Measurements from ENCODE around the gene GAMT.

Gene GAMT

DNA sequence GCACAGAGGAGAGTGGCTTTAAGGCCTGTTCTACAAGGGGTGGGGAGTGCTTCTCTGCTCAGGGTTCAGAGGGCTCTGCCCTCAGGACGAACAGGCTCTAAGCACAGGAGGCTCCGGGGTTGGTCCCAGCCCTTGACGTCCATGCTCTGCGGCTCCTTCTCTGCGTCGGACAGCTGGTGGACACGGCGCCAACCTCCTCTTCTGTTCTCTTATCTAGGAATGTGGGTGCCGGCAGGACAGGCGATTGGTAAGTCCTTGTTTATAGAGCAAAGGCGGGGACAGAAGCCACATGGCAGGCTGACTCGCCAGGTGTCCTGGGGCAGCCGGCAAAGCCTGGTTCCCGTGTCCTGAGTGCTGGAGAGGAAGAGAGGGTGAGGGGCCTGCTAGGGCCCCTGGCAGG lies 28.4 kb upstream of the GAMT start:
- Histone ChIP-seq H3K27me3 (ENCODE audit: control insufficient read depth, insufficient read depth, low read length) (no peaks in the 10 kb centered on the region), H3K36me3 (ENCODE audit: control insufficient read depth, insufficient read depth, low read length) (peaks cover 39% of the 10 kb centered on the region)

DNA sequence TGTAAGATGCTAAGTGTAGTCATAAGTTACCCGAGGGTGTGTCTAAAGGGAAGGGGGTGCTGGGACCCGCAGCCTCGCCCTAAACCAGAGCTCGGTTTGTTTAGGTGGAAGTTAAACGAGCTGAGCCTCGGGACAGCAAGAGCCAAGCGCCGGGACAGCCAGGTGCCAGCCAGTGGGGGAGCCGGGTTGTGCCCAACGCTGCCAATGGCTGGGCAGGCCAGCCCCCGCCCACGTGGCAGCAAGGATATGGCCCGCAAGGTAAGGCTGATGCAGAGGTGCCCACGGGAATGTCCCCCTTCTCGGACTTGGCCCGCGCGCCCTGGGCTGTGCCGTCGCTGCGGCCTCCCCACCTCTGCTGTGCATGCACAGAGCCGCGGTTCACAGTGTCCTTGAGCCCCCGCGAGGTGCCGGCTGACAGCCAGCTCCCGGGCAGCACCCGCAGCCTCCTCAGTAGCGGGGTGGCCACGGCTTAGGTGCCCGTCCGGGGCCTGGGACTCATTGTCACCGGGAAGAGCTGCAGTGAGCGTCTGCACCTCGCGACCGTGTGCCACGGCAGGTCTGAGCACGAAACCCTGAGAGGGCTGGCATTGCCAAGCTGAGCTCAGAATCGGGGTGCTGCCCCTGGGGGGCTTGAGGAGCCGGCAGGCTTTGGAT lies 27.5 kb upstream of the GAMT start:
- Histone ChIP-seq H3K4me1 (ENCODE audit: control insufficient read depth, insufficient read depth, low read length) (no peaks in the 10 kb centered on the region), H3K27ac (ENCODE audit: low read depth, low read length) (no peak overlapping the region), H3K9ac (ENCODE audit: low read length) (no peak overlapping the region), H3K36me3 (ENCODE audit: control insufficient read depth, insufficient read depth, low read length) (peaks cover 34% of the 10 kb centered on the region), H3K27me3 (ENCODE audit: control insufficient read depth, insufficient read depth, low read length) (no peaks in the 10 kb centered on the region), H3K4me3 (ENCODE audit: low read length) (no peak overlapping the region)

More for the DNA sequence above, 28.4 kb upstream of the GAMT start:
- no peak overlapping the region for H3K27ac ChIP-seq (ENCODE audit: low read depth, low read length)
- no peak overlapping the region for H3K4me3 ChIP-seq (ENCODE audit: low read length)
- H3K4me1 ChIP-seq (ENCODE audit: control insufficient read depth, insufficient read depth, low read length): no peaks in the 10 kb centered on the region
- no peak overlapping the region for H3K9ac ChIP-seq (ENCODE audit: low read length)

DNA sequence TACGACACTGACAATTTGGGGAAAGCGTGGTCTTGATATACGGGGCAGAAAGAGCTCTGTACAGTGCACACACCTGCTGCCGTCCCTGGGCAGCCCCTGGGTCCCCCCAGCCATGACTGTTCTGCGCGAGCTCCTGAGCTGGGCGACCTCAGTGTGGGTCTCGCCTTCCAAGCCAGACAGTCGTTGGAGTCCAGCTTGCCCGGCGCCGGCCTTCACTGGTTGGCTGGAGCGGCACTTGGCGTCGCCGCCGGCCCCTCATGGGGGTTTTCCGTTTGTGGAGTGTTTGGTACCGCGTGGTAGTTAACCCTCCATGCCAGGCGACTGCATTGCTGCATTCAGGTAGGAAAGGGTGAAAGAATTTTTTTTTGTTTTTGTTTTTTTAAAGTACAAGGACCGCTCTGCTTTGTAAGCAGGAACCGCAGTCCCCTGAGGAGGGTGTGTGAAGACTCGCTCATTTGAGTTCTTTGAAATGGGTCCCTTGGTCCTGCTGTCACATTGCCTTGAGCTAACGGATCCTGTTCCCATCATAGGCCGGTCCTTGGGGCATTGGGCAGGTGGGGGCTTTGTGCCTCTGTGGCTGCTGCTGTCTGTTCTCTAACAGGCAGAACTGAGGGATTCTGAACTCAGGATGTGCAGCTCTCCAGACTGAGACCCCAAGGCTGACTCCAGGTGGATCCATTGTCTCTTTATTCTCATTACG lies 26.0 kb upstream of the GAMT start:
- peaks cover 4% of the 10 kb centered on the region for H3K4me1 ChIP-seq (ENCODE audit: control insufficient read depth, insufficient read depth, low read length)
- H3K27me3 ChIP-seq (ENCODE audit: control insufficient read depth, insufficient read depth, low read length): no peaks in the 10 kb centered on the region
- no peak overlapping the region for H3K27ac ChIP-seq (ENCODE audit: low read depth, low read length)
- peaks cover 39% of the 10 kb centered on the region for H3K36me3 ChIP-seq (ENCODE audit: control insufficient read depth, insufficient read depth, low read length)
- H3K4me3 ChIP-seq (ENCODE audit: low read length): no peak overlapping the region
- H3K9ac ChIP-seq (ENCODE audit: low read length): no peak overlapping the region

DNA sequence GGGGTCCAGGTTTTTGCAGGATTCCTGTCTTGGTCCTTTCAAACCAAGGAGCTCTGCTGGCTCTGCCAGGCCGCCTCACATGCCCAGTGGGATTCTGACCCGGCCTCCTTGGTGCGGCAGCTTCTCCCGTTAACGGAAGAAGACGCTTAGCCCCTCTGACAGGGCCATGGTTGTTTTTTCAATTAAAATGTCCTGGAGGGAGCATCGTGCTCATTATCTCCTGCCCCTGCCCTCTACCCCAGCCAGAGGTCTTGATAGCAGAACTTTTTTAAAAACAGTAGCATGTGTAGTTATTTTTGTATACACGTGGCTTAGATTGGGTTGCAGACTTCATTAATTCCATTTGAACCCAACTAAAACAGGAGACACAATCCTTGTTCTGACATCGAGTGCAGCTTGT lies 25.4 kb upstream of the GAMT start:
- Histone ChIP-seq H3K27me3 (ENCODE audit: control insufficient read depth, insufficient read depth, low read length) (no peaks in the 10 kb centered on the region), H3K27ac (ENCODE audit: low read depth, low read length) (no peak overlapping the region), H3K4me3 (ENCODE audit: low read length) (no peak overlapping the region), H3K4me1 (ENCODE audit: control insufficient read depth, insufficient read depth, low read length) (peaks cover 7% of the 10 kb centered on the region), H3K9ac (ENCODE audit: low read length) (no peak overlapping the region), H3K36me3 (ENCODE audit: control insufficient read depth, insufficient read depth, low read length) (peaks cover 39% of the 10 kb centered on the region)

DNA sequence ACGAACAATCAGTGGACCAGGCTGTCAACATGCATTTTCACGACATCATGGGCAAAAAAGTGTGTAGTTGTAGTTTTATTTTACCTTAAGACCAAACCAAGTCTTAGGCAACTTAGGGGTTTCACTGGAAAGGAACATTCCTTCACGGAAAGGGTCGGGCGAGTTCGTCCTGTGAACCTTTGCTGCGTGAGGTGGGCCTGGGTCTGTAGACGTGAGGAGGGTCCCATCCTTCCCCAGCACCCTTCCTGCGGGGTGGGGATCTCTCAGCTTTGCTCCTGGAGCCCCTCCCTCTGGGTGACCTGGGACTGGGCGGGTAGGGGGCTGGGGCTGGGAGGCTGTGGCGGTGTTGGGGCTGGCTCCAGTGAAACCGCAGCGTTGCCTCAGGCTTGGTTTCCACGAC lies 24.6 kb upstream of the GAMT start:
- Histone ChIP-seq H3K4me1 (ENCODE audit: control insufficient read depth, insufficient read depth, low read length) (peaks cover 7% of the 10 kb centered on the region), H3K36me3 (ENCODE audit: control insufficient read depth, insufficient read depth, low read length) (peaks cover 43% of the 10 kb centered on the region), H3K27ac (ENCODE audit: low read depth, low read length) (no peak overlapping the region), H3K9ac (ENCODE audit: low read length) (no peak overlapping the region), H3K4me3 (ENCODE audit: low read length) (no peak overlapping the region), H3K27me3 (ENCODE audit: control insufficient read depth, insufficient read depth, low read length) (no peaks in the 10 kb centered on the region)

DNA sequence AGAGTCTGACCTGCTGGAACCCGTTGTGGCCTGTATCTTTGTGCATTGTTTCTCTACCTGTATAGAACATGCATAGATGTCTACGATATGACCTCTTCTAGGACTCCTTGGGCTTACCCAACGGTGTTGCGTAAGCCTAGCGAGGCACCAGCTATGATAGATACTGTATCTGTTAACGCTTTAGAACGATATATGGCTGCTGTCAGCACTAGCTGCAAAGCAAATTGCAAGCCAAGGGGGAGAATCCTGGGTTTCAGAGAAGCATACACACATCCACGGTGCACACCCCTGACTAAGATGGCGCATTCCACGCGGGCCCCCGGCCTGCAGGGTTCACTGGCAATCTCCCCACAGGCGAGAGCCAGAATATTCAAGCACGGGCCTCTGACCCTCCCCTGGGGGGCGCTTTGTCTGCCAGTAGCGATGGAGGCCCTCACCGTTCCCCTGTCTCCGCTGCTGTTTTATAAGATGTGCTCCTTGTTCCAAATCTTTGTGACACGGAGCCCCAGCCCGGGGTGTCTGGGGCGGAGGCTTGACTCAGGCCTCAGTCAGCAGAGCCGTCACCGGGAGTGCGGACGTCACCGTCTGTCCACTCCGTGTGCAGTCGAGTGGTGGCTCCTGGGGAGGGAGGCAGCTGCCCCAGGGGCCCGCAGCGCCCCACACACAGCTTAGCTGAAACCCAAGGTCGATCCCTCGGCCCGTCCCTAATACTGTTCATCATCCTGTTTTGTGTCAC lies 23.9 kb upstream of the GAMT start:
- Histone ChIP-seq H3K4me3 (ENCODE audit: low read length) (no peak overlapping the region), H3K27me3 (ENCODE audit: control insufficient read depth, insufficient read depth, low read length) (no peaks in the 10 kb centered on the region), H3K4me1 (ENCODE audit: control insufficient read depth, insufficient read depth, low read length) (peaks cover 7% of the 10 kb centered on the region), H3K9ac (ENCODE audit: low read length) (no peak overlapping the region), H3K27ac (ENCODE audit: low read depth, low read length) (no peak overlapping the region), H3K36me3 (ENCODE audit: control insufficient read depth, insufficient read depth, low read length) (peaks cover 47% of the 10 kb centered on the region)

DNA sequence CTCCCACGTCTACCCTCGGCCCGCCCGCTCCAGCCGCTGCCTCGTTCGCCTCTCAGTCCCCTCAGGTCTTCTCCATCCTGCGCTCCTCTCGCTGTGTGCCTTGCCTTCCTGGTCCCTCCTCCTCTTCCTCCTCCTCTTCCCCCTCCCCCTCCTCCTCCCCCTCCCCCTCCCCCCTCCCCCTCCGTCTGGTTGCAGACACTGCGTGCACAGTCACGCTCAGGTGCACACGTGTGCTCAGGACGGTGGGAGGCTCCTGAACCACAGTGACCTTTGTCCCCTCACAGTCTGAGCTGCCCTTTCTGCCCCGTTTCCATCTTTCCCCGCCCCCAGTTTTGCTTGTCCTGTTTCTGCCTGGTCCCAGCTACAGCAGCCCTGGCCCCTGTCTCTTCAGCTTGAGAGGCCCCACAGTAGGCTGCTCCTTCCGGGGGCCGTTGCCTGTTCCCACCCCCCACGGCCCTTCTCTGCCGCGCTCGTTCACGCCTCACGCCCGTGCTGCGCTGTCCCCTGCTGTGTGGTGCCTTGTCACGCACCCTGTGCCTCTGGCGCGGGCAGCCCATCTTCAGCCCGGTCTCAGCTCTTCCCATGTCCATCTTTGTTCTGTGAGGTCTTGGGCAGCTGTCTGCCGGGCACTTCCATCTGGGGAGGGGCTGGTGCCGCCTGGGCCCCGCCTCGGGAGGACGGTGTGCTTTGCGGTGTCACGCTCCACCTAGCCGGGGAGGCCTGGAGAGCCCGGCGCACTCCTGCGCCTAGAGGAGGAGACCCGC lies 23.0 kb upstream of the GAMT start:
- no peaks in the 10 kb centered on the region for H3K27me3 ChIP-seq (ENCODE audit: control insufficient read depth, insufficient read depth, low read length)
- peaks cover 42% of the 10 kb centered on the region for H3K36me3 ChIP-seq (ENCODE audit: control insufficient read depth, insufficient read depth, low read length)
- no peak overlapping the region for H3K9ac ChIP-seq (ENCODE audit: low read length)
- no peak overlapping the region for H3K27ac ChIP-seq (ENCODE audit: low read depth, low read length)
- no peak overlapping the region for H3K4me3 ChIP-seq (ENCODE audit: low read length)
- peaks cover 7% of the 10 kb centered on the region for H3K4me1 ChIP-seq (ENCODE audit: control insufficient read depth, insufficient read depth, low read length)

DNA sequence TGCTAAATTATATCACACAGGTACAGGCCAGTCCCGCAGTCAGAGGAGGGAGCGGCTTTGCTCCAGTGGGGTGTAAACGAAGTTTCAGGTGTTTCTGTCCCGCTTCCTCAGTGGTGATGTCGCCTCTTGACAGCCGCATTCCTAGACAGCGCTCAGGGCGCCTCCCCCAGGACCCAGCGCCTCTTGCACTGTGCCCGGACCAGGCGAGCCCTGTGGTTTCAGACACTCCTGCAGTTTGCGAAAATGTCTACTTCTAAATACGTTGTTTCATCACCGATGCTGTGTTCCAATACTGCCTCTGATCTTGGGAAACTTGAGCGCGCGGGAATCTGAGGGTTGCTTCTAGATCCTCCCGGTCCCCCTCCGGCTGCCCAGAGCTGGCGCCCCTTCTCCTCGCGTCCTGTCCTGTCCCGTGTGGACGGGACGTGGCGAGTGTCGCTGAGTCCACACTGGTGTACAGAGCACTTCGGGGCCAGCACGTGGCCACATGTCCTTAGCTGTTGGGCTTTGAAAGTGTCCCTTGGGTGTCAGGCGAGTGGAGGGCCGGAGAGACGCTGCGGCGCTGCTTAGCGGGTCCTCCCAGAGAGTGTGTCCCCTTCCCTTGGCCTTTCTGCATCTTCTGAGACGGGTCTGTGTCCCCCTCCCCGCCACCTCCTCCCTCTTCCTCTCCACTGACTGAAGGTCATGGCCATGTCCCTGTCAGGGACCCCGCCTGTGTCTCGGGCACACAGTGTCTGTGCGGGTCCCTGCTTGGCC lies 22.3 kb upstream of the GAMT start:
- no peak overlapping the region for H3K27ac ChIP-seq (ENCODE audit: low read depth, low read length)
- H3K36me3 ChIP-seq (ENCODE audit: control insufficient read depth, insufficient read depth, low read length): peaks cover 44% of the 10 kb centered on the region
- no peak overlapping the region for H3K4me3 ChIP-seq (ENCODE audit: low read length)
- H3K9ac ChIP-seq (ENCODE audit: low read length): no peak overlapping the region
- H3K4me1 ChIP-seq (ENCODE audit: control insufficient read depth, insufficient read depth, low read length): peaks cover 7% of the 10 kb centered on the region
- H3K27me3 ChIP-seq (ENCODE audit: control insufficient read depth, insufficient read depth, low read length): no peaks in the 10 kb centered on the region

DNA sequence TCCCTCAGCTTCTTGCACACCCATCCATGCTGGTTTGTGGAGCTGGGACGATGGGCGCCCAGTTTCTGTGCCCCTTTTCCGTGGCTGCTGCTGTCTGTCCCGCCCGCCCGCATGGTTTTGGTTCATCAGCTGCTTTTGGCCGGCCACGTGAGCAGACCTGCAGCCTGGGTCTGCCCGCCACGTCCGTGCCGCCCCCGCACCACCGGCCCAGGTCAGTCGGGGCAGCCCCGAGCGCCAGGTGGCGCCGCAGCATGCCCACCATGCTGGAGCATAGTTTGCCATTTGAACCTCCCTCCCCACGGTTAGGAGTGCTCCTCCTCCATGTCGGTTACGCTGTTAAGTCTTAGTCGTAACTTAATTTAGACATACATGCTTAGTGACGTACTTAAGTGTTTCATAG lies 21.6 kb upstream of the GAMT start:
- H3K27ac ChIP-seq (ENCODE audit: low read depth, low read length): peak overlapping the region; percentile 33
- peaks cover 7% of the 10 kb centered on the region for H3K4me1 ChIP-seq (ENCODE audit: control insufficient read depth, insufficient read depth, low read length)
- H3K4me3 ChIP-seq (ENCODE audit: low read length): no peak overlapping the region
- H3K9ac ChIP-seq (ENCODE audit: low read length): no peak overlapping the region
- no peaks in the 10 kb centered on the region for H3K27me3 ChIP-seq (ENCODE audit: control insufficient read depth, insufficient read depth, low read length)
- H3K36me3 ChIP-seq (ENCODE audit: control insufficient read depth, insufficient read depth, low read length): peaks cover 42% of the 10 kb centered on the region

DNA sequence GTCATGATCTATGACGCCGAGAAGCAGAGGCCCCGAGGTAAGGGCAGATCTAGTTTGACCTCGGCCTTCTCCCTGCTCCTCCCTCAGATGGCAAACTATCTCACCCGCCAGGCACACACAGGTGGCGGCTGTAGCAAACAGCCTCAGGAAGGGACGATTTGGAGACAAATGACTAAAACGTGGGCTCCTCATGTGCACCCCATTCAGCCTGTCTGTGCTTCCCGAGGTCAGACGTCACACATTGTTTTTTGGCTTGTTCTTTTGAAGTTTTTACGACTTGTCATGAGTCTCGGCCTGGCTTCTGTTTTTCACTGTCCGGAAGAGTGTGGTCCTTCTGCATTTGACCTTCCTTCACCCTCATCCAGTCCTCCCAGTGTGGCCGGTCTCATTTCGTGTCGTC lies 21.0 kb upstream of the GAMT start:
- Histone ChIP-seq H3K4me1 (ENCODE audit: control insufficient read depth, insufficient read depth, low read length) (peaks cover 7% of the 10 kb centered on the region), H3K9ac (ENCODE audit: low read length) (no peak overlapping the region), H3K27me3 (ENCODE audit: control insufficient read depth, insufficient read depth, low read length) (no peaks in the 10 kb centered on the region), H3K4me3 (ENCODE audit: low read length) (no peak overlapping the region), H3K27ac (ENCODE audit: low read depth, low read length) (peak overlapping the region; percentile 63), H3K36me3 (ENCODE audit: control insufficient read depth, insufficient read depth, low read length) (peaks cover 42% of the 10 kb centered on the region)

DNA sequence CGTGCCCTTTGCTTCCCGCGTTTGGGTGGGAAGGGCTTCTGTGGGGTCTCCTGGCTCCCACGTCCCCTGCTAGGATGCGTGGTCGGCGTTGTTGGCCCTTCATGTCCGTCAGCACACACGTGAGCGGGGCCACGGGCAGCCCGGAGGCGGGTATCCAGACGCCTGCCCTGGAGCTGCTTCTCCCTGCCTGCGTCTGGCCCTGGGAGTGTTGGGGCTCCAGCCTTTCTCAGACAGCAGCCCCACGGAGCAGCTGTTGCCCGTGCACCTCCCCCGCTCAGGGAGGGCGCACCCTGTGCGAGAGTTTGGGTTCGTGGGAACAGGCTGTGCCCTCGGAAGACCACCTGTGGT lies 20.6 kb upstream of the GAMT start:
- Histone ChIP-seq H3K4me1 (ENCODE audit: control insufficient read depth, insufficient read depth, low read length) (peaks cover 10% of the 10 kb centered on the region), H3K9ac (ENCODE audit: low read length) (no peak overlapping the region), H3K27ac (ENCODE audit: low read depth, low read length) (peak overlapping the region; percentile 63), H3K4me3 (ENCODE audit: low read length) (no peak overlapping the region), H3K27me3 (ENCODE audit: control insufficient read depth, insufficient read depth, low read length) (no peaks in the 10 kb centered on the region), H3K36me3 (ENCODE audit: control insufficient read depth, insufficient read depth, low read length) (peaks cover 42% of the 10 kb centered on the region)
